ENCODE results near the gene SRRM5.
"Not testable (repeated sequence)": the region's sequence is repeated elsewhere in the genome, so short reads cannot be mapped to it uniquely, and the experiment has no call there.

Gene SRRM5

GRCh38 chr19:43612374-43612773, 486 bp downstream of the SRRM5 start:
- DNase-seq (ENCODE audit: low read depth in 2 of 3, low spot score in 1 of 3) = no peak

GRCh38 chr19:43616306-43616705, 4.4 kb downstream of the SRRM5 start:
- DNase-seq (ENCODE audit: low read depth in 2 of 3, low spot score in 1 of 3) = no peak

GRCh38 chr19:43616954-43617353, 5.1 kb downstream of the SRRM5 start:
- no peak for DNase-seq (ENCODE audit: low read depth in 2 of 3, low spot score in 1 of 3)

- DNase-seq (ENCODE audit: low read depth in 2 of 3, low spot score in 1 of 3) = peak; percentile 39 to 52 (median 46)
Measured at GRCh38 chr19:43618921-43619261, 7.0 kb downstream of the SRRM5 start.

GRCh38 chr19:43619262-43620060, 7.6 kb downstream of the SRRM5 start, which contains the start of gene ZNF428:
Gene ZNF428 (minus strand): TSS chr19:43619629. CDS start chr19:43614304, 5,325 bp downstream.
- peak; percentile 69 to 84 (median 81) for DNase-seq (ENCODE audit: low read depth in 2 of 3, low spot score in 1 of 3)

- no peak for DNase-seq (ENCODE audit: low read depth in 2 of 3, low spot score in 1 of 3)
Measured at GRCh38 chr19:43620061-43621001, 8.4 kb downstream of the SRRM5 start.

GRCh38 chr19:43622070-43622469, 10.2 kb downstream of the SRRM5 start:
- DNase-seq (ENCODE audit: low read depth in 2 of 3, low spot score in 1 of 3) = no peak

GRCh38 chr19:43622956-43623355, 11.1 kb downstream of the SRRM5 start:
- DNase-seq (ENCODE audit: low read depth in 2 of 3, low spot score in 1 of 3) = no peak

- DNase-seq (ENCODE audit: low read depth in 2 of 3, low spot score in 1 of 3) = no peak
Measured at GRCh38 chr19:43623889-43624670, 12.2 kb downstream of the SRRM5 start.

- peak; percentile 78 to 84 (median 81) for DNase-seq (ENCODE audit: low read depth in 2 of 3, low spot score in 1 of 3)
Measured at GRCh38 chr19:43624933-43625332, 13.0 kb downstream of the SRRM5 start.

GRCh38 chr19:43625918-43626579, 14.2 kb downstream of the SRRM5 start:
- no peak for DNase-seq (ENCODE audit: low read depth in 2 of 3, low spot score in 1 of 3)

GRCh38 chr19:43626838-43627237, 14.9 kb downstream of the SRRM5 start:
- DNase-seq (ENCODE audit: low read depth in 2 of 3, low spot score in 1 of 3) = no peak

GRCh38 chr19:43628646-43629326, 16.9 kb downstream of the SRRM5 start:
- no peak for DNase-seq (ENCODE audit: low read depth in 2 of 3, low spot score in 1 of 3)

- DNase-seq (ENCODE audit: low read depth in 2 of 3, low spot score in 1 of 3) = no peak
Measured at GRCh38 chr19:43631491-43631890, 19.6 kb downstream of the SRRM5 start.

- DNase-seq (ENCODE audit: low read depth in 2 of 3, low spot score in 1 of 3) = no peak
Measured at GRCh38 chr19:43633520-43633919, 21.6 kb downstream of the SRRM5 start.

GRCh38 chr19:43634068-43634467, 22.2 kb downstream of the SRRM5 start:
- DNase-seq (ENCODE audit: low read depth in 2 of 3, low spot score in 1 of 3) = no peak

GRCh38 chr19:43634506-43634871, 22.6 kb downstream of the SRRM5 start:
- DNase-seq (ENCODE audit: low read depth in 2 of 3, low spot score in 1 of 3) = no peak

- DNase-seq (ENCODE audit: low read depth in 2 of 3, low spot score in 1 of 3) = no peak
Measured at GRCh38 chr19:43634872-43635560, 23.1 kb downstream of the SRRM5 start.

GRCh38 chr19:43635561-43635940, 23.7 kb downstream of the SRRM5 start:
- not testable (repeated sequence) for DNase-seq (ENCODE audit: low read depth in 2 of 3, low spot score in 1 of 3)
